Measurements from ENCODE around the gene PMF1. TPM values are rescaled to one million over a fixed set of nuclear protein-coding genes. Genes with fewer than 3 reads are reported as not detected.
"Not testable (repeated sequence)": the region's sequence is repeated elsewhere in the genome, so short reads cannot be mapped to it uniquely, and the experiment has no call there.

PMF1 gene
- total RNA-seq, 1 donor from 2014 or later, result 19.3 TPM

GRCh38 chr1:156196445-156196844 is 16.4 kb upstream of the PMF1 start:
- DNase-seq (ENCODE audit: low spot score), result no peak

GRCh38 chr1:156198831-156199349 is 13.9 kb upstream of the PMF1 start:
- no peak for DNase-seq (ENCODE audit: low spot score)

GRCh38 chr1:156200044-156200443 is 12.8 kb upstream of the PMF1 start:
- no peak for DNase-seq (ENCODE audit: low spot score)

GRCh38 chr1:156203331-156203730 is 9.5 kb upstream of the PMF1 start:
- peak; percentile 79 for DNase-seq (ENCODE audit: low spot score)

GRCh38 chr1:156204686-156205085 is 8.1 kb upstream of the PMF1 start:
- no peak for DNase-seq (ENCODE audit: low spot score)

- DNase-seq (ENCODE audit: low spot score), result no peak
Observed at GRCh38 chr1:156211243-156211642, 1.6 kb upstream of the PMF1 start.

- no peak for DNase-seq (ENCODE audit: low spot score)
Observed at GRCh38 chr1:156212130-156212529, 677 bp upstream of the PMF1 start.

GRCh38 chr1:156213644-156213966 is 798 bp downstream of the PMF1 start:
- no peak for DNase-seq (ENCODE audit: low spot score)

- no peak for DNase-seq (ENCODE audit: low spot score)
Observed at GRCh38 chr1:156214024-156214748, 1.4 kb downstream of the PMF1 start.

GRCh38 chr1:156216361-156217086 is 3.7 kb downstream of the PMF1 start:
- DNase-seq (ENCODE audit: low spot score), result not testable (repeated sequence)

GRCh38 chr1:156217871-156218270 is 5.1 kb downstream of the PMF1 start:
- DNase-seq (ENCODE audit: low spot score), result no peak

GRCh38 chr1:156220226-156220625 is 7.4 kb downstream of the PMF1 start:
- no peak for DNase-seq (ENCODE audit: low spot score)

- DNase-seq (ENCODE audit: low spot score), result no peak
Observed at GRCh38 chr1:156221986-156222692, 9.3 kb downstream of the PMF1 start.

GRCh38 chr1:156225677-156226014 is 12.8 kb downstream of the PMF1 start:
- no peak for DNase-seq (ENCODE audit: low spot score)

- no peak for DNase-seq (ENCODE audit: low spot score)
Observed at GRCh38 chr1:156226116-156226538, 13.3 kb downstream of the PMF1 start.

GRCh38 chr1:156226782-156227181 is 14.0 kb downstream of the PMF1 start:
- DNase-seq (ENCODE audit: low spot score), result no peak

GRCh38 chr1:156228501-156228900 is 15.7 kb downstream of the PMF1 start:
- DNase-seq (ENCODE audit: low spot score), result peak; percentile 15

- no peak for DNase-seq (ENCODE audit: low spot score)
Observed at GRCh38 chr1:156229809-156230472, 17.1 kb downstream of the PMF1 start.

- DNase-seq (ENCODE audit: low spot score), result no peak
Observed at GRCh38 chr1:156230473-156230837, 17.6 kb downstream of the PMF1 start.

GRCh38 chr1:156232201-156232894 is 19.5 kb downstream of the PMF1 start:
- DNase-seq (ENCODE audit: low spot score), result no peak

GRCh38 chr1:156233426-156234127 is 20.8 kb downstream of the PMF1 start:
- peak; percentile 35 for DNase-seq (ENCODE audit: low spot score)

Data from umbilical cord (tissue), 2 donors.